ENCODE data around the gene MAGI2. TPM values are rescaled to one million over a fixed set of nuclear protein-coding genes. Genes with fewer than 3 reads are reported as not detected.

The MAGI2 gene
- total RNA-seq, 2 experiments from 2014 or later, result 0.03 to 0.17 TPM

- POLR2A ChIA-PET, result no interaction called here
- no peaks in the 10 kb centered on the region for H4K20me1 ChIP-seq (ENCODE audit: insufficient read depth, low read length)
- no peaks in the 10 kb centered on the region for H3K9me2 ChIP-seq (ENCODE audit: insufficient read depth, low read length)
- no peaks in the 10 kb centered on the region for H3K4me1 ChIP-seq (ENCODE audit: insufficient read depth, low read length, poor library complexity, severe bottlenecking)
- no peak overlapping the region for H3K4me2 ChIP-seq (ENCODE audit: low read length)
- no peak for DNase-seq (ENCODE audit: low spot score)
- no peak for TF ChIP-seq EZH2phosphoT487 (IDR thresholded peaks at IDR 0.05; ENCODE audit: borderline replicate concordance, low read depth, low read length)
- no peak overlapping the region for H3K27ac ChIP-seq (ENCODE audit: low read depth, low read length, poor library complexity, severe bottlenecking)
- no peaks in the 10 kb centered on the region for H3K79me2 ChIP-seq (ENCODE audit: insufficient read depth, low read depth, low read length)
- CTCF ChIA-PET (ENCODE audit: unreplicated experiment), result no interaction called here
- no peaks in the 10 kb centered on the region for H3K36me3 ChIP-seq (ENCODE audit: insufficient read depth, low read length)
- H3K9me3 ChIP-seq (ENCODE audit: low read length), result no peaks in the 10 kb centered on the region
- no TSS peak for BruUV-seq (replicated peaks)
- H2AFZ ChIP-seq (ENCODE audit: low read length), result no peak overlapping the region
- intact Hi-C loops (cut with micrococcal nuclease; ENCODE audit: unreplicated experiment), result no loop called here
- H3K4me3 ChIP-seq (ENCODE audit: low read depth, low read length, poor library complexity, severe bottlenecking), result no peak overlapping the region
Measured at GRCh38 chr7:78329001-78329655, 1124.3 kb downstream of the MAGI2 start.

GRCh38 chr7:78327718-78328117 lies 1125.7 kb downstream of the MAGI2 start:
- H4K20me1 ChIP-seq (ENCODE audit: insufficient read depth, low read length), result no peaks in the 10 kb centered on the region
- BruUV-seq (replicated peaks), result no TSS peak
- intact Hi-C loops (cut with micrococcal nuclease; ENCODE audit: unreplicated experiment), result no loop called here

GRCh38 chr7:78326876-78327275 lies 1126.6 kb downstream of the MAGI2 start:
- intact Hi-C loops (cut with micrococcal nuclease; ENCODE audit: unreplicated experiment), result no loop called here
- H3K9me2 ChIP-seq (ENCODE audit: insufficient read depth, low read length), result no peaks in the 10 kb centered on the region
- CTCF ChIA-PET (ENCODE audit: unreplicated experiment), result no interaction called here
- DNase-seq (ENCODE audit: low spot score), result no peak
- H3K4me2 ChIP-seq (ENCODE audit: low read length), result no peak overlapping the region
- no peak overlapping the region for H3K27ac ChIP-seq (ENCODE audit: low read depth, low read length, poor library complexity, severe bottlenecking)
- no peak for TF ChIP-seq EZH2phosphoT487 (IDR thresholded peaks at IDR 0.05; ENCODE audit: borderline replicate concordance, low read depth, low read length)
- no peak for TF ChIP-seq CTCF (conservative IDR thresholded peaks at IDR 0.05; ENCODE audit: low read length)
- no peaks in the 10 kb centered on the region for H3K79me2 ChIP-seq (ENCODE audit: insufficient read depth, low read depth, low read length)
- H3K4me1 ChIP-seq (ENCODE audit: insufficient read depth, low read length, poor library complexity, severe bottlenecking), result no peaks in the 10 kb centered on the region
- no peak overlapping the region for H3K4me3 ChIP-seq (ENCODE audit: low read depth, low read length, poor library complexity, severe bottlenecking)
- no peak overlapping the region for H2AFZ ChIP-seq (ENCODE audit: low read length)
- no peaks in the 10 kb centered on the region for H4K20me1 ChIP-seq (ENCODE audit: insufficient read depth, low read length)
- BruUV-seq (replicated peaks), result no TSS peak
- POLR2A ChIA-PET, result no interaction called here
- H3K9me3 ChIP-seq (ENCODE audit: low read length), result no peaks in the 10 kb centered on the region
- H3K36me3 ChIP-seq (ENCODE audit: insufficient read depth, low read length), result no peaks in the 10 kb centered on the region

More at GRCh38 chr7:78327718-78328117, 1125.7 kb downstream of the MAGI2 start:
- Histone ChIP-seq H3K79me2 (ENCODE audit: insufficient read depth, low read depth, low read length) (no peaks in the 10 kb centered on the region), H3K4me1 (ENCODE audit: insufficient read depth, low read length, poor library complexity, severe bottlenecking) (no peaks in the 10 kb centered on the region), H3K27ac (ENCODE audit: low read depth, low read length, poor library complexity, severe bottlenecking) (no peak overlapping the region), H3K4me2 (ENCODE audit: low read length) (no peak overlapping the region), H3K4me3 (ENCODE audit: low read depth, low read length, poor library complexity, severe bottlenecking) (no peak overlapping the region), H3K36me3 (ENCODE audit: insufficient read depth, low read length) (no peaks in the 10 kb centered on the region), H3K9me2 (ENCODE audit: insufficient read depth, low read length) (no peaks in the 10 kb centered on the region), H2AFZ (ENCODE audit: low read length) (no peak overlapping the region), H3K9me3 (ENCODE audit: low read length) (no peaks in the 10 kb centered on the region)
- no peak for TF ChIP-seq CTCF (conservative IDR thresholded peaks at IDR 0.05; ENCODE audit: low read length)
- no peak for TF ChIP-seq EZH2phosphoT487 (IDR thresholded peaks at IDR 0.05; ENCODE audit: borderline replicate concordance, low read depth, low read length)
- DNase-seq (ENCODE audit: low spot score), result no peak
- ChIA-PET CTCF (ENCODE audit: unreplicated experiment) (no interaction called here), POLR2A (no interaction called here)
